Stimulated activated CD8-positive, alpha-beta memory T cell treated with anti-CD3 and anti-CD28 coated beads, Interleukin-12 subunit alpha, Interleukin-12 subunit beta, amount 100 ng/mL, for 24 hours (primary cell): ENCODE data around the gene NDUFA3.

Experiments
- DNase-seq: peaks from one replicate; pipeline ENCODE4 v3.0.0-alpha.2; 2020; ENCODE audit errors: extremely low read depth

The NDUFA3 gene

DNA sequence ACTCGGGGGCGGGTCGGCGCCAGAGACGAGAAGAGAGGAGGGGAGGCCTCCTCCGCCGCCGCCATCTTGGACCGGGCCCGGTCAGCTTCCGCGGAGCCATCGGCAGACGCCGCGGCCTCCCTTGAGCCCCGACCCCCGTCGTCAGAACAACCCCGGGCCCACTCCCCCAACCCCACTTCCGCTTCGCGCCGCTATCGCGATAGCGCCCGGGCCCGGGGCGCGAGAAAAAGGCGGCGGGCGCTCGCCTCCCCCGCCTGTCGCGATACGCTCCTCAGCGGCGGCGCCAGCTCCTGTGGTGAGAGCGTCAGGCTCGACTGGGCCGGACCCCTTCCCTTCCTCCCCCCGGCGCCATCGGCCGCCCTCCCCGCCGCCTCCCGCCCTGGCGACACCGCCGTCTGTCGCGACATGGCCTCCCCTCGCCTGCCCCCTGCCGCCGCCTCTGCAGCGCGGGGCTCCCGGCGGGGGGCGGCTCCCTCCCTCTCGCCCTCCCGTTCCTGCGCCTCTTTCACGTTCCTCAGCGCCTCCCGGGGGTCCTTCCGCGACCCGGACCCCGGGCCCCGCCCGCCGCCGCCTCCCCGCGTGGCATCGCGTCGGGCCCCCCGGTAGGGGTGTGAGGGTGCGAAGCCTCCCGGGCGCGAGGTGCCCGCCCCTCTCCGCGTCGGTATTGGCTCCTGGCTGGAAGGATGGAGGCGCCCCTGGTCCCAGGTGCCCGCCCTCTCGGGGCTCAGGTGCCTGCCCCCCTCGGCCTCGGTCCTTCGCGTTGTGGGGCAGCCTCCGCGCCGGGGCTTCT is 35.2 kb downstream of the NDUFA3 start, which contains the start of gene CNOT3:
TSS of gene CNOT3 (plus strand) at position 64 of the 790 bp plus-strand sequence. CDS start 5,217 bp downstream, outside the sequence.
- no peak for DNase-seq

DNA sequence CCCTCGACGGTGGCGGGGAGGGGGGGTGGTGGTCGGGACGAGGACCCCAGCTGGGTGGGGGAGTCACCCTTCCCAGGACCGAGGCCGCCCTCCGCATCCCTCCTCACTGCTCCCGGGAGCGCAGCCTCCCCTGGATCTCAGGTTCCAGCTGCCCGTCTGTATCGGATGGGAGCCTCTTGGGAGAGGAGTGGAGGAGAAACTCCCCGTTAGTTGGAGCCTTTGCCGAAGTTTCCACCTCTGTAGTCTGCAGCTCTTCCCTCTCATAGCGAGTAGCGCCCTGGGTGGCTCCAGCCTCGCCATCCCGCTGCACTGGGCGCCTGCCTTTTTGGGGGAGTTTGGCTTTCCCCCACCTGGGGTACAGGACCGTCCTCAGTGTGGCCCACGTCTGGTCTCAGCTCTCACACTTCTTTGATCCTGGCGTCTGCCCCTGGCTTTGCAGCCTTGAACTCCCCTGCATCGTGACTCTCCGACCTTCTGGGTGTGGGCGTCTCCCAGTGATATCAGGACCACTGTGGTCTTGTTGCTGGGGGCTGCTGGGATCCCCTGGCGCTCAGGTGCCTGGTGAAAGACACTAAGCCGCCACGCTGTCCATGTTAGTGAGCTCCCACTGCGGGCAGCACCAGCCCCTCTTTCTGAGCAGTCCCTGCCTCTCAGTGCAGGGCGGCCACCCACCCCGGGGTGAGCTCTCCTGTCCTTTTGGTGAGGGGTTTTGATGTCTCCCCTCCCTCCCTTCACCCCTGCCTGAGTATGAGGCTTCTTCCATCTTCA is 36.0 kb downstream of the NDUFA3 start:
- DNase-seq, result no peak

DNA sequence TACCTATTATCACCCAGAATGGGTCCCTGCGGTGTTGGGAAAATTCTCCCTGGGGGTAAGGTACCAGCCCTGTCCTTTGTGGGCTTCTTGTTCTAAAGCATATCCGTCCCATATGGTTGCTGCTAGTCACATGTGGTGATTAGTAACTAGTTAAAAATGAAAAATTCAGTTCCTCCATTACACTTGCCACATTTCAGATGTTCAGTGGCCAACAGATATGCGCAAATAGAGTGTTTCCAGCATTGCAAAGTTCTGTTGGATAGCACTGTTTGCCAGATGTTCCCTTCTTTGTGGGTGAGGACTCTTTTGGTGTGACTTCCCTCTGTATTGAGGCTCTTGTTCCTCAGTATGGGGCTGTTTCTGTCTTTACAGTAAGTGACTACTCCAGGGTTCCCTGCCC is 38.7 kb downstream of the NDUFA3 start:
- DNase-seq, result no peak

DNA sequence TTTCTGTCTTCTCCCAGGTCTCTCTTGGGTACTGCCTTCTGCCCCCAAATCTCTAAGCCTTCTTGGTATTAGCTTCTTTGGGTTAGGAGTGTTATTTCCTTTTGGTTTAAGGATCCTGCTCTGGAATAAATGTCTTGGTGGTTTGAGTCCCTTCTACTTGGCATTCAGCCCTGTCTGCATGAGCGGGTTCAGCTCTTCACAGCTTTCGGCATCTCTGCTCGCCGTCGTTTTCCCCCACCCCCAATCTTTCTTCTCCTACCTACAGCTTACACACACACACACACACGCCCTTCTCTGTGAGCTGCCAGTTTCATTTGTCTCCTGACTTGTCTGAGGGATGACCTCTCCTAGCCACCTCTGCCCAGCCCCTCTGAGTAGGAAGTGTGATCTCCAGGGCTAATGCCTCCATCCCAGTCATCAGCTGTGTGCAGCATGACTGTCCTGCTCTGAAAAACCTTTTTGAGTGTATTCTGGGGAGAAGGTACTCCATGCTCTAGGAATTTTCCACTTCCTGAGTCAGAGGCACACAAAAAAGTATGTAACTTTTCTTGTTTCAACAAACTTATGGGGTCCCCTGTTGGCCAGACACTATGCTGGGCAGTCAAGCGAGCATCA is 39.6 kb downstream of the NDUFA3 start:
- no peak for DNase-seq

DNA sequence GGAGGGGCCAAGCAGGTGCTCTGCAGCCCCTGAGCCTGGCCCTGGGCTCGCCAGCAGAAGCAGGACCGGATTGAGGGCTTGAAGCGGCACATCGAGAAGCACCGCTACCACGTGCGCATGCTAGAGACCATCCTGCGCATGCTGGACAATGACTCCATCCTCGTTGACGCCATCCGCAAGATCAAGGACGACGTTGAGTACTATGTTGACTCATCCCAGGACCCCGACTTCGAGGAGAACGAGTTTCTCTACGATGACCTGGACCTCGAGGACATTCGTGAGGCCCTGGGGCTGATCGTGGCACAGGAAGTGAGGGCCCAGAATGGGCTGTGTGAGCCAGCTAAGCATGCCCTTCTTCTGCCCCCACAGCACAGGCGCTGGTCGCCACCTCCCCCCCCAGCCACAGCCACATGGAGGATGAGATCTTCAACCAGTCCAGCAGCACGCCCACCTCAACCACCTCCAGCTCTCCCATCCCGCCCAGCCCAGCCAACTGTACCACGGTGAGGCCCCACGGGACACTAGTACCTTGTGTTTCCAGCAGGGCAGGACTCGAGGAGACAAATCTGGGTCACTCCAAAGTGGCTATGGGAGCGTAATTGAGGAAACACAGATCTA is 43.0 kb downstream of the NDUFA3 start:
- DNase-seq, result no peak

DNA sequence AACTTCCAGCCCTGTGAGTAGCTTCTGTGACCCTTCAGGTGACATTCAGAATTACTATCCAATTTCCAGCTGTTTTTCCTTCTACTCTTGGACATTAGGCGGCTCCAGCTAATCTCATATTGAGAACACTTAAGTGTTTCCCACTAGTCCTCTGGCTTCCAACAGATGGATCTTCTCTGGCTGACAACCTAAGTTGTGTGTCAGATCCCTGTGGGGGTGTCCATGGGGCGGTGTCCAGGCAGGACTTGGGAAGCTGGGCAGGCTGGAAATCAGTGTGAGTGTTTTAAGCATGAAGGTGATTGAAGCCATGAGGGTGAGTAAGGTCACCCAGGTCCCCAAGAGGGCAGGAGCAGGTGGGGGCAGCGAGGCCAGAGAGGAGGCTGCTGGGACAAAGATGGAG is 45.0 kb downstream of the NDUFA3 start:
- no peak for DNase-seq

DNA sequence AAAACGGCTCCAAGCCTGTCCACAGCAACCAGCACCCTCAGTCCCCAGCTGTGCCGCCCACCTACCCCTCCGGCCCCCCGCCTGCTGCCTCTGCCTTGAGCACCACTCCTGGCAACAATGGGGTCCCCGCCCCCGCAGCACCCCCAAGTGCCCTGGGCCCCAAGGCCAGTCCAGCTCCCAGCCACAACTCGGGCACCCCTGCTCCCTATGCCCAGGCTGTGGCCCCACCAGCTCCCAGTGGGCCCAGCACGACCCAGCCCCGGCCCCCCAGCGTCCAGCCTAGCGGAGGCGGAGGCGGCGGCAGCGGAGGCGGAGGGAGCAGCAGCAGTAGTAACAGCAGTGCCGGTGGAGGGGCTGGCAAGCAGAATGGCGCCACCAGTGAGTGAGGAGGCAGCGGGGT is 45.5 kb downstream of the NDUFA3 start:
- no peak for DNase-seq

DNA sequence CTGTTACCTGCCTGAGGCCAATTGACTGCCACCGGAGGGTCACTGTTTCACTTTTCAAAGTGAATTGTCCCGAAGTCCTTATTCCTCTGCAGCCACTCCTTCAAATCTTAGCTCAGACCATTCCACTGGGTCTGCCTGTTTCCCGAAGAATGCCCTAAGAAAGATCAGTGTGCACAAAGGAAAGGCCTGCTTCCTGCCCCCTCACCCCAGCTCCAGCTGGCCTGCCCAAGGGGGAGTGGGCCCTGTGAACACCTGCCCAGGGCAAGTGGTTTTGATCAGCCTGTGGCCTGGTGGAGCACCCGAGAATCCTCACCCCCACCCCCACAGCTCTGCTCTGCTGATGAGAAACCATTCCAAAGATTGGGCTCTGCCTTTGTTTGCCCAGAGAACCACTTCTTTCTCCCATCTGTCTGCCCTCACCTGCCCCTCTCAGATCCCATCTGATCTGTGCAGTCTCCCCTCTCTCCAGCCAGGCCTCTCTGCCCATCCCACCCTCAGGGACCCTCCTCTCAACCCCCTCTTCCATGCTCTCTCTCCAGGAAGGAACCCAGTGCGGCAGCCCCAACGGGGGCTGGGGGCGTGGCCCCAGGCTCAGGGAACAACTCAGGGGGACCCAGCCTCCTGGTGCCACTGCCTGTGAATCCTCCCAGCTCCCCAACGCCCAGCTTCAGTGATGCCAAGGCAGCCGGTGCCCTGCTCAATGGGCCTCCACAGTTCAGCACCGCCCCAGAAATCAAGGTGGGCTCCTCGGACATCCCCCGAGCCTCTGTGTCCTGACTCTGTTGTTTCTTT is 46.6 kb downstream of the NDUFA3 start:
- no peak for DNase-seq

DNA sequence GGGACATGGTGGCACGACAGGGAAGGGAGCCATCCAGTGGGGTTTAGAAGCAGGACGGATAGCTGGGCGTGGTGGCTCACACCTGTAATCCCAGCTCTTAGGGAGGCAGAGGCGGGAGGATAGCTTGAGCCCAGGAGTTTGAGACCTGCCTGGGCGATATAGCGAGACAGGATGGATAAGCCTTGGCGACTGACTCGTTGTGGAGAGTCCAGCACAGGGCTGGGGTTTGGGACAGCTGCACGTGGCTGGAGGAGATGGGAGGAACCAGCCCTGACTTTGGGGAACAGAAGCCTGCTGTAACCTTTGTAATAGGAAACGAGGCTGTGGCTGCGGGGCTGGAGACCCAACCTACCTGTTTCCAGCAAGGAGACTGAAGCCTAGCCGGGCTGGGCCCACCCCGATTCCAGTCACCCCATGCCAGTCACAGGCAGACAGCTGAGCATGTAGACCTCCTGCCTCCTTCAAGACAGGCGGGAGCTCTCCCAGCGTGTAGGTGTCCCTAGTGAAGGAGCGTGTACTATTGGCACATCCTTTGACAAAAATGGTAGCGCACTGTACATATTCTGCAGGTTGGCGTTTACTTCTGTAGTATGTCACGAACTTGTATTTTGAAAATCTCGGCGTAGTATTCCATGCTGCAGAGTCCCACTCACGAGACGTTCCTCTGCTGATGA is 48.8 kb downstream of the NDUFA3 start:
- no peak for DNase-seq

DNA sequence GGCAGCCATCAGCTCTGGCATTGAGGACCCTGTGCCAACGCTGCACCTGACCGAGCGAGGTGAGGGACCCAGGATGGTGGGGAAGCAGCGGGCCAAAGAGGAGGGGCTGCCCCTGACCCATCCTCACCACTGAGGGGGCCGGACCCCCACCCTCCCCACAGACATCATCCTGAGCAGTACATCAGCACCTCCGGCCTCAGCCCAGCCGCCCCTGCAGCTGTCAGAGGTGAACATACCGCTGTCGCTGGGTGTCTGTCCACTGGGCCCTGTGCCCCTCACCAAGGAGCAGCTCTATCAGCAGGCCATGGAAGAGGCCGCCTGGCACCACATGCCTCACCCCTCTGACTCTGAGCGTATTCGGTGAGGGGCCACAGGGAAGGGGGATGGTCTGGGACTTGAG is 49.6 kb downstream of the NDUFA3 start:
- no peak for DNase-seq

DNA sequence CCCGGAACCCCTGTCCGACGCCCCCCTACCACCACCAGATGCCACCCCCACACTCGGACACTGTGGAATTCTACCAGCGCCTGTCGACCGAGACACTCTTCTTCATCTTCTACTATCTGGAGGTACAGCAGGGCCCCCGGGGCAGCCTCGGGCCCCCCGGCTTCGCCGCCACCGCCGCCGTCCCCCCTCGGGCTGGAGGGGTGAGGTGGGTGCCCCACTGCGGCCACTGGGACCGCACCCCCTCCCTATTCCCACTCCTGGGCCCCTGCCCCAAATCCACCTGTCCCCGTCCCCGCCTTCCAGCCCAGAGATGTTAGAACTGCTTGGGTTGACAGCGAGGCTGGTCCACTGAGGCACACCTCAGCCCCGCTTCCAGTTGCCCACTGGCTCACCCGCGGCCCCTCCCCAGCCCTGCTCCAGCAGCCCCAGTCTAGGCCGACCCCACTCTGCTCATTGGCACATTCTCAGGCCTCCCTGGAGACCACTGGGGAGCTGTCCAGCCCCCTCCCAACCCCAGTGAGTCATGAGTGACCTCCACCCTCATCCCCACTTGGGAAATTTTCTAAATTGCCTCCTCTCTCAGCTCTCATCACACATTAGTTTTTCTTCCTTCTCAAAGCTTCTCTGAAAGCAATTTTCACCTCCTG is 50.3 kb downstream of the NDUFA3 start:
- DNase-seq, result no peak

DNA sequence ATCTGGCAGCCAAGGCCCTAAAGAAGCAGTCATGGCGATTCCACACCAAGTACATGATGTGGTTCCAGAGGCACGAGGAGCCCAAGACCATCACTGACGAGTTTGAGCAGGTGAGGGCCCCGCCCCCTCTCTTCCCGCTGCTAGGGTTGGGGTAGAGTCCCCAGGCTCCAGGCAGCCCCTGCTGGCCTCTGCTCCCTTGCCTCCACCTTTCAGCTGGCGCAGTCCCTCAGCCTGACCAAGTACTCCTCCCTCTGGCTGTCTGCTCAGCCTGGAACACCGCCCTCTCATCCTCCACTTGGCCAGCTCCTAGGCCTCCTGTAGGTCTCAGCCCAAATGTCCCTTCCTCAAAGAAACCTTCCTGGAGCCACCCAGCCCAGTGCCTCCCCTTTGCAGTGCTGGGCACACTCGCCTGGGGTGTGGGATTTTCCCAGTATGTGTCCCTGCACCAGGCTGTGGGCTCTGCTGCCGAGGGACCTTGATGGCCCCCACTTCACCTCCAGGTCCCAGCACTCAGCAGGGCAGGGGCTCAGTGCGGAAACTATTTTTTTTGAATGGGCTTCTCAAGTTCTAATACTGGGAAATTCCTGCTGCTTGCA is 51.2 kb downstream of the NDUFA3 start:
- no peak for DNase-seq

DNA sequence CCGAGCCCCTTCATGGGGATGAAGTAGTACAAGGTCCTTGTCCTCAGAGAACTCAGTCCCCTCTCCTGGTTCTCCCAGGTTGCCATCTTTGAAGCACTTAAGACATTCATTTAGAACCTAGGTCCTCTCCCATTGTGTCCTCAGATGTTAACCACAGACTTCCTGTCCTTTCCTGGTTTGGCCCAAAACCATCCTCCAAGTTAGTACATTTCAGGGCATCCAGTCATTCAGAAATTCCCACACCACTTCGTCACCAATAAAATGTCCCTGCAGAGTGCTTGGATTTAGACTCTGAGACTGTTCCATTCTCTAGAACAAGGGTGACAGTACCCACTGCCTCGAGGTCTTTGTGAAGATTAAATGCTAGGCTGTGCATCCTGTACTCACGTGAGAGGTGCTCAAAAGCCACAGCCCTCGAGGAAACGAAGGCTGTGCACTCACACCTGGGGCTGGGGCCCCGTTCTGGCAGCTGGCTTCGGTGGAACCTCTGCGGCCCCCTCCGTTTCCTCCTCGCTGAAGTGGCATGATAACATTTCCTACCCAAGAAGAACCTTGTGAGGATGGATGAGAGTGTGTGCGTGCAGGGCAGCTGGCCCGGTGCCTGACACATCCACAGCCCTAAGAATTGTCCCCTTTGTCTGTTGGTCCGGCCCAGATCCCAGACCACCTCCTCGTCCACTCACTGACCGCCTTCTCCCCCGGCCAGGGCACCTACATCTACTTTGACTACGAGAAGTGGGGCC is 52.1 kb downstream of the NDUFA3 start:
- no peak for DNase-seq

DNA sequence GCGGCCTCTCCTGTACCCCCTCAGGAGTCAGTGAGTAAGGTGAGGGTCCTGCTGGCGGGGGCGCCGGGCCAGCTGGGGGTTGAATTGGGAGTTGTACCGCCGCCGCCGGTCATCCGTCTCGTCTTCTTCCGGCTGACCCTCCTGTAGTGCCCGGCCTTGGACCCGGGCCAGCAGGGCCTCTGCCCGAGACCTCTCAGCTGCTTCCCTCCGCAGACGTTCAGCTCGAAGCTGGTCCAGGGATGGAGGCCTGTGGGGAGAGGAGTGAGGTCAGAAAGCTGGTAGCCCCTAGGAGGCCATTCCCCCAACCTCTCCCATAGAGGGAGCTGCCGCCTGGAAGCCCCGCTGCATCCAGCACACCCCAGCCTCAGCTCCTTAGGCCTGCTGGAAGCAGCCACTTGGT is 53.0 kb downstream of the NDUFA3 start:
- DNase-seq, result no peak

DNA sequence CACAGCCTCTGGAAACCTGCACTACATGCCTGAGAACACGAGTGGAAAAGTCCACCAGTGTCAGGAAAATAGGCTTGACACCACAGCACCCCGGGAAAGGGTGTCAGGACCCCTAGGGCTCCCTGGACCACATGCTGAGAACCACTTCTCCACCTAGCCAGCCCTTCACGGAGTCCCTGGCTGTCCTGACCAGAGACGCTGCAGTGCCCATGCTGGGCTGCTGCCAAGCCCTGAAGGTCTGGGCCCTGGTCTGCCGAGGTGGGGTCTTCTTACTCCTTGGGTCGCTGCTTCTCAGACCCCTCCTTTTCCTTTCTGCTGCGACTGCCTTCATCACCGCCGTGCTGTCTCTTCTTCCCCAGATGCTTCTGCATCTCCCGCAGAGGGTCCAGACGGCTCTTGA is 53.8 kb downstream of the NDUFA3 start:
- no peak for DNase-seq

DNA sequence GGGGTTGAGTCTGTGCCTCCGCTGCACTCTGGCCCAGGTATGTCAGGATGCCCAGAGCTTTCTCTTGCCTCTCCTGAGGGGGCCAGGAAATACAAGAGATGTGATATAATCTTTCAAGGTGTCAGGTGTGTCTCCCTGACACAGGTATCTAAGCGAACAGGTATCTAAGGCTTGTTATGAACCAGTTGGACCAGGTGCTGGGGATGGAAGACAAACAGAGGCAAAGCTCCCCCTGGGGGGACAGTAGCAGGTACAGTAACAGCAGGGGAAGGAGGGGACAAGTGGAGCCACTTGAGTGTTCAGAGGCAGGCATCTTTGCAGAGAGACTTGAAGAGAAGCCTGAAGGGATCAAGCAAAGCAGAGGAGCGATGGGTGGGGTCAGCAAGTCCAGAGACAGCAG is 54.3 kb downstream of the NDUFA3 start:
- DNase-seq, result no peak
